ENCODE measurements around the gene HES5. TPM values are rescaled to one million over a fixed set of nuclear protein-coding genes. Genes with fewer than 3 reads are reported as not detected.

HES5 gene
- total and polyA plus RNA-seq, 2 of the 13 experiments (the other 11 are each of a cell fraction or from before 2014, with no cell fraction given), result not detected

DNA sequence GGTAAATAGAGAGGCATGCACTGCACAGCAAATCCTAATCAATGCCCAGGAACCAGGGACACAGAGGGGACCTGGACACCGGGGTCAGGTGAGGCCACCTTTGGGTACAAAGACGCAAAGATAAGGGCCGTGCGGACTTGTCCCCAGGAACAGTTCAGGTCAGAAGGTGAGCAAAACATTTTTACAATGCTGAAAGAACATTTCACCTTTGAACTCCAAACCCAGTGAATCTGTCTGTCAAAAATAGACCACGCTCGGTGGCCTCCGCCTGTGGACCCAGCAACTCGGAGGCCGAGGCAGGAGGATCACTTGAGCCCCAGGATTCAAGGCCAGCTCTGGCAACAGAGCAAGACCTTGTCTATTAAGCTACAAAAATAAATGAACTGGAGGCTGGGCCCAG lies 41.3 kb upstream of the HES5 start (continued):
- TF ChIP-seq GLMP (CRISPR knock-in tag; IDR thresholded peaks at IDR 0.05; ENCODE audit: borderline replicate concordance) (no peak), ZMYM2 (CRISPR knock-in tag; IDR thresholded peaks at IDR 0.05) (peak; percentile 94), CBX5 (CRISPR knock-in tag; IDR thresholded peaks at IDR 0.05; ENCODE audit: borderline replicate concordance) (no peak), ZSCAN21 (CRISPR knock-in tag; IDR thresholded peaks at IDR 0.05; ENCODE audit: borderline replicate concordance) (no peak), HHEX (CRISPR knock-in tag; IDR thresholded peaks at IDR 0.05) (no peak), NFE2L1 (CRISPR knock-in tag; IDR thresholded peaks at IDR 0.05; ENCODE audit: borderline replicate concordance) (no peak), SALL1 (CRISPR knock-in tag; IDR thresholded peaks at IDR 0.05) (peak; percentile 89), ZNF33B (CRISPR knock-in tag; IDR thresholded peaks at IDR 0.05) (no peak), SOX6 (IDR thresholded peaks at IDR 0.05) (no peak), SOX6 (CRISPR knock-in tag; IDR thresholded peaks at IDR 0.05) (peak; percentile 80), BRD4 (CRISPR knock-in tag; IDR thresholded peaks at IDR 0.05) (no peak), ZSCAN30 (CRISPR knock-in tag; IDR thresholded peaks at IDR 0.05) (no peak), HMG20B (CRISPR knock-in tag; conservative IDR thresholded peaks at IDR 0.05) (no peak), ZKSCAN1 (IDR thresholded peaks at IDR 0.05; ENCODE audit: low read length) (no peak), FOXA3 (CRISPR knock-in tag; IDR thresholded peaks at IDR 0.05) (0 out of 2 replicates have a peak, but pooled peaks have one; percentile 29), PPARG (CRISPR knock-in tag; conservative IDR thresholded peaks at IDR 0.05) (0 out of 2 replicates have a peak, but pooled peaks have one; percentile 33), GPN1 (CRISPR knock-in tag; IDR thresholded peaks at IDR 0.05; ENCODE audit: borderline replicate concordance) (no peak), HOXA7 (CRISPR knock-in tag; IDR thresholded peaks at IDR 0.05) (no peak), SCMH1 (CRISPR knock-in tag; IDR thresholded peaks at IDR 0.05; ENCODE audit: borderline replicate concordance) (no peak), SAP130 (CRISPR knock-in tag; IDR thresholded peaks at IDR 0.05; ENCODE audit: low read depth) (0 out of 2 replicates have a peak, but pooled peaks have one; percentile 10), ZNF784 (CRISPR knock-in tag; IDR thresholded peaks at IDR 0.05; ENCODE audit: borderline replicate concordance) (no peak), SNAPC2 (CRISPR knock-in tag; IDR thresholded peaks at IDR 0.05) (no peak), NONO (IDR thresholded peaks at IDR 0.05) (no peak), NONO (CRISPR knock-in tag; conservative IDR thresholded peaks at IDR 0.05) (no peak)
- TF ChIP-seq, protein P1, sequence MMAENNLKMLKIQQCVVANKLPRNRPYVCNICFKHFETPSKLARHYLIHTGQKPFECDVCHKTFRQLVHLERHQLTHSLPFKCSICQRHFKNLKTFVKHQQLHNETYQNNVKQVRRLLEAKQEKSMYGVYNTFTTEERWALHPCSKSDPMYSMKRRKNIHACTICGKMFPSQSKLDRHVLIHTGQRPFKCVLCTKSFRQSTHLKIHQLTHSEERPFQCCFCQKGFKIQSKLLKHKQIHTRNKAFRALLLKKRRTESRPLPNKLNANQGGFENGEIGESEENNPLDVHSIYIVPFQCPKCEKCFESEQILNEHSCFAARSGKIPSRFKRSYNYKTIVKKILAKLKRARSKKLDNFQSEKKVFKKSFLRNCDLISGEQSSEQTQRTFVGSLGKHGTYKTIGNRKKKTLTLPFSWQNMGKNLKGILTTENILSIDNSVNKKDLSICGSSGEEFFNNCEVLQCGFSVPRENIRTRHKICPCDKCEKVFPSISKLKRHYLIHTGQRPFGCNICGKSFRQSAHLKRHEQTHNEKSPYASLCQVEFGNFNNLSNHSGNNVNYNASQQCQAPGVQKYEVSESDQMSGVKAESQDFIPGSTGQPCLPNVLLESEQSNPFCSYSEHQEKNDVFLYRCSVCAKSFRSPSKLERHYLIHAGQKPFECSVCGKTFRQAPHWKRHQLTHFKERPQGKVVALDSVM (CRISPR knock-in tag; IDR thresholded peaks at IDR 0.05), result peak; percentile 99
- TF ChIP-seq, protein P2, sequence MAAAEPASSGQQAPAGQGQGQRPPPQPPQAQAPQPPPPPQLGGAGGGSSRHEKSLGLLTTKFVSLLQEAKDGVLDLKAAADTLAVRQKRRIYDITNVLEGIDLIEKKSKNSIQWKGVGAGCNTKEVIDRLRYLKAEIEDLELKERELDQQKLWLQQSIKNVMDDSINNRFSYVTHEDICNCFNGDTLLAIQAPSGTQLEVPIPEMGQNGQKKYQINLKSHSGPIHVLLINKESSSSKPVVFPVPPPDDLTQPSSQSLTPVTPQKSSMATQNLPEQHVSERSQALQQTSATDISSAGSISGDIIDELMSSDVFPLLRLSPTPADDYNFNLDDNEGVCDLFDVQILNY (CRISPR knock-in tag; conservative IDR thresholded peaks at IDR 0.05), result no peak
- TF ChIP-seq, protein P3, sequence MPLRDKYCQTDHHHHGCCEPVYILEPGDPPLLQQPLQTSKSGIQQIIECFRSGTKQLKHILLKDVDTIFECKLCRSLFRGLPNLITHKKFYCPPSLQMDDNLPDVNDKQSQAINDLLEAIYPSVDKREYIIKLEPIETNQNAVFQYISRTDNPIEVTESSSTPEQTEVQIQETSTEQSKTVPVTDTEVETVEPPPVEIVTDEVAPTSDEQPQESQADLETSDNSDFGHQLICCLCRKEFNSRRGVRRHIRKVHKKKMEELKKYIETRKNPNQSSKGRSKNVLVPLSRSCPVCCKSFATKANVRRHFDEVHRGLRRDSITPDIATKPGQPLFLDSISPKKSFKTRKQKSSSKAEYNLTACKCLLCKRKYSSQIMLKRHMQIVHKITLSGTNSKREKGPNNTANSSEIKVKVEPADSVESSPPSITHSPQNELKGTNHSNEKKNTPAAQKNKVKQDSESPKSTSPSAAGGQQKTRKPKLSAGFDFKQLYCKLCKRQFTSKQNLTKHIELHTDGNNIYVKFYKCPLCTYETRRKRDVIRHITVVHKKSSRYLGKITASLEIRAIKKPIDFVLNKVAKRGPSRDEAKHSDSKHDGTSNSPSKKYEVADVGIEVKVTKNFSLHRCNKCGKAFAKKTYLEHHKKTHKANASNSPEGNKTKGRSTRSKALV (CRISPR knock-in tag; IDR thresholded peaks at IDR 0.05), result no peak

Data from HepG2 (cell line).